ENCODE results near the gene B4GALT2. TPM values are rescaled to one million over a fixed set of nuclear protein-coding genes. Genes with fewer than 3 reads are reported as not detected.

B4GALT2 gene
- total and polyA plus RNA-seq, 9 of the 15 experiments (the other 6 are each of a cell fraction or from before 2014, with no cell fraction given): 1.3 to 86.8 (median 43.8) TPM

GRCh38 chr1:44029911-44030604, 51.0 kb downstream of the B4GALT2 start (continued):
- TF ChIP-seq MCM7 (IDR thresholded peaks at IDR 0.05) (no peak), TARDBP (IDR thresholded peaks at IDR 0.05) (peak; percentile 24; the same call in 1 of the 2 replicates), POLR3G (IDR thresholded peaks at IDR 0.05; ENCODE audit: extremely low read depth, insufficient read length, insufficient replicate concordance) (no peak), ZNF3 (CRISPR knock-in tag; IDR thresholded peaks at IDR 0.05) (no peak), PRPF4 (IDR thresholded peaks at IDR 0.05; ENCODE audit: insufficient read depth, low read depth, low read length, poor library complexity, severe bottlenecking) (no peak), POLR2G (IDR thresholded peaks at IDR 0.05; ENCODE audit: low read depth, low read length) (peak; percentile 86), SRSF9 (IDR thresholded peaks at IDR 0.05; ENCODE audit: borderline replicate concordance, low read depth, low read length) (no peak), ZNF184 (CRISPR knock-in tag; IDR thresholded peaks at IDR 0.05) (no peak), MYNN (IDR thresholded peaks at IDR 0.05) (no peak), MYNN (CRISPR knock-in tag; IDR thresholded peaks at IDR 0.05) (no peak), MAFF (IDR thresholded peaks at IDR 0.05; ENCODE audit: low read length) (no peak), ERF (CRISPR knock-in tag; IDR thresholded peaks at IDR 0.05) (no peak; the same call in 1 of the 2 replicates), U2AF2 (optimal IDR thresholded peaks at IDR 0.05; ENCODE audit: low read depth, low read length) (no peak), C11orf30 (IDR thresholded peaks at IDR 0.05; ENCODE audit: low read depth) (no peak), CHD1 (IDR thresholded peaks at IDR 0.05; ENCODE audit: low read length) (no peak), SAFB2 (IDR thresholded peaks at IDR 0.05; ENCODE audit: borderline replicate concordance, low read depth, low read length, severe bottlenecking) (no peak), IRF9 (tag; IDR thresholded peaks at IDR 0.05) (no peak), MAFK (IDR thresholded peaks at IDR 0.05; ENCODE audit: low read length) (no peak), NR2C2 (CRISPR knock-in tag; IDR thresholded peaks at IDR 0.05) (no peak), NR2C2 (tag; IDR thresholded peaks at IDR 0.05) (peak; percentile 78)
- TF ChIP-seq, protein P1, sequence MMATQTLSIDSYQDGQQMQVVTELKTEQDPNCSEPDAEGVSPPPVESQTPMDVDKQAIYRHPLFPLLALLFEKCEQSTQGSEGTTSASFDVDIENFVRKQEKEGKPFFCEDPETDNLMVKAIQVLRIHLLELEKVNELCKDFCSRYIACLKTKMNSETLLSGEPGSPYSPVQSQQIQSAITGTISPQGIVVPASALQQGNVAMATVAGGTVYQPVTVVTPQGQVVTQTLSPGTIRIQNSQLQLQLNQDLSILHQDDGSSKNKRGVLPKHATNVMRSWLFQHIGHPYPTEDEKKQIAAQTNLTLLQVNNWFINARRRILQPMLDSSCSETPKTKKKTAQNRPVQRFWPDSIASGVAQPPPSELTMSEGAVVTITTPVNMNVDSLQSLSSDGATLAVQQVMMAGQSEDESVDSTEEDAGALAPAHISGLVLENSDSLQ (IDR thresholded peaks at IDR 0.05): peak; percentile 83
- TF ChIP-seq, protein P2, sequence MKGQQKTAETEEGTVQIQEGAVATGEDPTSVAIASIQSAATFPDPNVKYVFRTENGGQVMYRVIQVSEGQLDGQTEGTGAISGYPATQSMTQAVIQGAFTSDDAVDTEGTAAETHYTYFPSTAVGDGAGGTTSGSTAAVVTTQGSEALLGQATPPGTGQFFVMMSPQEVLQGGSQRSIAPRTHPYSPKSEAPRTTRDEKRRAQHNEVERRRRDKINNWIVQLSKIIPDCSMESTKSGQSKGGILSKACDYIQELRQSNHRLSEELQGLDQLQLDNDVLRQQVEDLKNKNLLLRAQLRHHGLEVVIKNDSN (CRISPR knock-in tag; IDR thresholded peaks at IDR 0.05): no peak; the same call in 1 of the 2 replicates
- TF ChIP-seq, protein P3, sequence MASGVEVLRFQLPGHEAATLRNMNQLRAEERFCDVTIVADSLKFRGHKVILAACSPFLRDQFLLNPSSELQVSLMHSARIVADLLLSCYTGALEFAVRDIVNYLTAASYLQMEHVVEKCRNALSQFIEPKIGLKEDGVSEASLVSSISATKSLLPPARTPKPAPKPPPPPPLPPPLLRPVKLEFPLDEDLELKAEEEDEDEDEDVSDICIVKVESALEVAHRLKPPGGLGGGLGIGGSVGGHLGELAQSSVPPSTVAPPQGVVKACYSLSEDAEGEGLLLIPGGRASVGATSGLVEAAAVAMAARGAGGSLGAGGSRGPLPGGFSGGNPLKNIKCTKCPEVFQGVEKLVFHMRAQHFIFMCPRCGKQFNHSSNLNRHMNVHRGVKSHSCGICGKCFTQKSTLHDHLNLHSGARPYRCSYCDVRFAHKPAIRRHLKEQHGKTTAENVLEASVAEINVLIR (CRISPR knock-in tag; IDR thresholded peaks at IDR 0.05): no peak; the same call in 1 of the 2 replicates
- TF ChIP-seq, protein P4, sequence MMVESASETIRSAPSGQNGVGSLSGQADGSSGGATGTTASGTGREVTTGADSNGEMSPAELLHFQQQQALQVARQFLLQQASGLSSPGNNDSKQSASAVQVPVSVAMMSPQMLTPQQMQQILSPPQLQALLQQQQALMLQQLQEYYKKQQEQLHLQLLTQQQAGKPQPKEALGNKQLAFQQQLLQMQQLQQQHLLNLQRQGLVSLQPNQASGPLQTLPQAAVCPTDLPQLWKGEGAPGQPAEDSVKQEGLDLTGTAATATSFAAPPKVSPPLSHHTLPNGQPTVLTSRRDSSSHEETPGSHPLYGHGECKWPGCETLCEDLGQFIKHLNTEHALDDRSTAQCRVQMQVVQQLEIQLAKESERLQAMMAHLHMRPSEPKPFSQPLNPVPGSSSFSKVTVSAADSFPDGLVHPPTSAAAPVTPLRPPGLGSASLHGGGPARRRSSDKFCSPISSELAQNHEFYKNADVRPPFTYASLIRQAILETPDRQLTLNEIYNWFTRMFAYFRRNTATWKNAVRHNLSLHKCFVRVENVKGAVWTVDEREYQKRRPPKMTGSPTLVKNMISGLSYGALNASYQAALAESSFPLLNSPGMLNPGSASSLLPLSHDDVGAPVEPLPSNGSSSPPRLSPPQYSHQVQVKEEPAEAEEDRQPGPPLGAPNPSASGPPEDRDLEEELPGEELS (CRISPR knock-in tag; IDR thresholded peaks at IDR 0.05; ENCODE audit: borderline replicate concordance): no peak

Data from K562 (cell line).